Stromal cell of bone marrow (primary cell): ENCODE results near the gene RAB11FIP2.

Source experiments
- DNase-seq: peaks from one replicate; pipeline ENCODE4 v3.0.0-alpha.2; 2012; ENCODE audit warnings: low read depth

RAB11FIP2 gene

GRCh38 chr10:117980755-117981702 is 65.7 kb downstream of the RAB11FIP2 start:
- no peak for DNase-seq

GRCh38 chr10:117980216-117980615 is 66.5 kb downstream of the RAB11FIP2 start:
- DNase-seq, result peak; percentile 31

- DNase-seq, result no peak
Observed at GRCh38 chr10:117972168-117972837, 74.4 kb downstream of the RAB11FIP2 start.

GRCh38 chr10:117970962-117971361 is 75.8 kb downstream of the RAB11FIP2 start:
- no peak for DNase-seq

GRCh38 chr10:117969592-117969991 is 77.1 kb downstream of the RAB11FIP2 start:
- no peak for DNase-seq

GRCh38 chr10:117968354-117969182 is 78.2 kb downstream of the RAB11FIP2 start:
- DNase-seq, result no peak

- no peak for DNase-seq
Observed at GRCh38 chr10:117967149-117967650, 79.5 kb downstream of the RAB11FIP2 start.

- DNase-seq, result no peak
Observed at GRCh38 chr10:117965984-117966383, 80.8 kb downstream of the RAB11FIP2 start.

- no peak for DNase-seq
Observed at GRCh38 chr10:117964536-117964935, 82.2 kb downstream of the RAB11FIP2 start.

GRCh38 chr10:117960345-117960935 is 86.3 kb downstream of the RAB11FIP2 start:
- peak; percentile 73 for DNase-seq

- no peak for DNase-seq
Observed at GRCh38 chr10:117956972-117957371, 89.8 kb downstream of the RAB11FIP2 start.

- peak; percentile 9 for DNase-seq
Observed at GRCh38 chr10:117955176-117955575, 91.6 kb downstream of the RAB11FIP2 start.
